ENCODE data around the gene SCGN.

GRCh38 chr6:25615471-25615870, 36.5 kb upstream of the SCGN start:
- TF ChIP-seq YY1 (tag by site-specific recombination; IDR thresholded peaks at IDR 0.05) (no peak), ZSCAN18 (tag by site-specific recombination; IDR thresholded peaks at IDR 0.05) (no peak), ZNF10 (tag by site-specific recombination; IDR thresholded peaks at IDR 0.05) (no peak), ZNF169 (tag by site-specific recombination; IDR thresholded peaks at IDR 0.05) (no peak)
